ENCODE measurements around the gene DPCD. TPM values are rescaled to one million over a fixed set of nuclear protein-coding genes. Genes with fewer than 3 reads are reported as not detected.

The DPCD gene
- total RNA-seq, 2 experiments from 2014 or later, result 9.1 to 10.3 TPM

- H3K4me2 ChIP-seq (ENCODE audit: low read length), result no peak overlapping the region
- CTCF ChIA-PET (ENCODE audit: unreplicated experiment), result no interaction called here
- H3K4me3 ChIP-seq (ENCODE audit: low read depth, low read length, poor library complexity, severe bottlenecking), result no peak overlapping the region
- DNase-seq (ENCODE audit: low spot score), result no peak
- POLR2A ChIA-PET, result interaction anchor here (0.6 kb wide), 2 partner anchors 16 to 861 kb away, joined by 4 to 7 read pairs; no protein-coding TSS in a partner anchor
- no peaks in the 10 kb centered on the region for H3K9me3 ChIP-seq (ENCODE audit: low read length)
- no peak overlapping the region for H2AFZ ChIP-seq (ENCODE audit: low read length)
- H3K36me3 ChIP-seq (ENCODE audit: insufficient read depth, low read length), result no peaks in the 10 kb centered on the region
- H4K20me1 ChIP-seq (ENCODE audit: insufficient read depth, low read length), result no peaks in the 10 kb centered on the region
- H3K27ac ChIP-seq (ENCODE audit: low read depth, low read length, poor library complexity, severe bottlenecking), result no peak overlapping the region
- H3K9me2 ChIP-seq (ENCODE audit: insufficient read depth, low read length), result no peaks in the 10 kb centered on the region
- no TSS peak for BruUV-seq (replicated peaks)
- H3K79me2 ChIP-seq (ENCODE audit: insufficient read depth, low read depth, low read length), result no peaks in the 10 kb centered on the region
- TF ChIP-seq CTCF (conservative IDR thresholded peaks at IDR 0.05; ENCODE audit: low read length) (no peak), EZH2phosphoT487 (IDR thresholded peaks at IDR 0.05; ENCODE audit: borderline replicate concordance, low read depth, low read length) (no peak)
- intact Hi-C loops (cut with micrococcal nuclease; ENCODE audit: unreplicated experiment), result no loop called here
- H3K4me1 ChIP-seq (ENCODE audit: insufficient read depth, low read length, poor library complexity, severe bottlenecking), result no peaks in the 10 kb centered on the region
Measured at GRCh38 chr10:101545898-101546297, 42.2 kb upstream of the DPCD start.

- Histone ChIP-seq H3K36me3 (ENCODE audit: insufficient read depth, low read length) (no peaks in the 10 kb centered on the region), H3K79me2 (ENCODE audit: insufficient read depth, low read depth, low read length) (no peaks in the 10 kb centered on the region), H3K4me2 (ENCODE audit: low read length) (no peak overlapping the region), H4K20me1 (ENCODE audit: insufficient read depth, low read length) (no peaks in the 10 kb centered on the region), H3K27ac (ENCODE audit: low read depth, low read length, poor library complexity, severe bottlenecking) (no peak overlapping the region), H3K4me3 (ENCODE audit: low read depth, low read length, poor library complexity, severe bottlenecking) (no peak overlapping the region), H3K4me1 (ENCODE audit: insufficient read depth, low read length, poor library complexity, severe bottlenecking) (no peaks in the 10 kb centered on the region), H3K9me2 (ENCODE audit: insufficient read depth, low read length) (no peaks in the 10 kb centered on the region), H3K9me3 (ENCODE audit: low read length) (no peaks in the 10 kb centered on the region), H2AFZ (ENCODE audit: low read length) (no peak overlapping the region)
- no peak for DNase-seq (ENCODE audit: low spot score)
- ChIA-PET POLR2A (no interaction called here), CTCF (ENCODE audit: unreplicated experiment) (no interaction called here)
- no TSS peak for BruUV-seq (replicated peaks)
- intact Hi-C loops (cut with micrococcal nuclease; ENCODE audit: unreplicated experiment), result loop anchor here (5.0 kb wide), 1 partner anchor 339 kb away; no protein-coding TSS in a partner anchor
- TF ChIP-seq EZH2phosphoT487 (IDR thresholded peaks at IDR 0.05; ENCODE audit: borderline replicate concordance, low read depth, low read length) (no peak), CTCF (conservative IDR thresholded peaks at IDR 0.05; ENCODE audit: low read length) (no peak)
Measured at GRCh38 chr10:101550965-101551364, 37.2 kb upstream of the DPCD start.

GRCh38 chr10:101552442-101552841 is 35.7 kb upstream of the DPCD start:
- DNase-seq (ENCODE audit: low spot score), result no peak
- no peak overlapping the region for H3K4me2 ChIP-seq (ENCODE audit: low read length)
- intact Hi-C loops (cut with micrococcal nuclease; ENCODE audit: unreplicated experiment), result loop anchor here (5.0 kb wide), 1 partner anchor 340 kb away; no protein-coding TSS in a partner anchor
- no peaks in the 10 kb centered on the region for H3K4me1 ChIP-seq (ENCODE audit: insufficient read depth, low read length, poor library complexity, severe bottlenecking)
- ChIA-PET CTCF (ENCODE audit: unreplicated experiment) (no interaction called here), POLR2A (no interaction called here)
- no peaks in the 10 kb centered on the region for H3K79me2 ChIP-seq (ENCODE audit: insufficient read depth, low read depth, low read length)
- H3K9me2 ChIP-seq (ENCODE audit: insufficient read depth, low read length), result no peaks in the 10 kb centered on the region
- no peak overlapping the region for H2AFZ ChIP-seq (ENCODE audit: low read length)
- H3K27ac ChIP-seq (ENCODE audit: low read depth, low read length, poor library complexity, severe bottlenecking), result no peak overlapping the region
- H3K9me3 ChIP-seq (ENCODE audit: low read length), result no peaks in the 10 kb centered on the region
- BruUV-seq (replicated peaks), result no TSS peak
- H3K4me3 ChIP-seq (ENCODE audit: low read depth, low read length, poor library complexity, severe bottlenecking), result no peak overlapping the region
- no peaks in the 10 kb centered on the region for H3K36me3 ChIP-seq (ENCODE audit: insufficient read depth, low read length)
- TF ChIP-seq CTCF (conservative IDR thresholded peaks at IDR 0.05; ENCODE audit: low read length), result no peak
- TF ChIP-seq EZH2phosphoT487 (IDR thresholded peaks at IDR 0.05; ENCODE audit: borderline replicate concordance, low read depth, low read length), result no peak
- H4K20me1 ChIP-seq (ENCODE audit: insufficient read depth, low read length), result no peaks in the 10 kb centered on the region

Data from OCI-LY7 (cell line).